Stimulated activated CD8-positive, alpha-beta memory T cell treated with anti-CD3 and anti-CD28 coated beads, Interleukin-4, amount 100 ng/mL, for 24 hours (primary cell): ENCODE results near the gene UST.
"Not testable (repeated sequence)": the region's sequence is repeated elsewhere in the genome, so short reads cannot be mapped to it uniquely, and the experiment has no call there.

Experiments
- DNase-seq: peaks from one replicate; pipeline ENCODE4 v3.0.0-alpha.2; 2020; ENCODE audit warnings: low read depth

UST gene

GRCh38 chr6:148765898-148766808, 19.3 kb downstream of the UST start:
- no peak for DNase-seq

GRCh38 chr6:148768646-148769270, 21.9 kb downstream of the UST start:
- DNase-seq, result no peak

- DNase-seq, result no peak
Observed at GRCh38 chr6:148769304-148769968, 22.6 kb downstream of the UST start.

- DNase-seq, result no peak
Observed at GRCh38 chr6:148770408-148771211, 23.8 kb downstream of the UST start.

GRCh38 chr6:148771212-148771601, 24.4 kb downstream of the UST start:
- no peak for DNase-seq

GRCh38 chr6:148771896-148772554, 25.2 kb downstream of the UST start:
- no peak for DNase-seq

GRCh38 chr6:148775161-148775560, 28.3 kb downstream of the UST start:
- DNase-seq, result no peak

GRCh38 chr6:148776321-148777308, 29.8 kb downstream of the UST start:
- no peak for DNase-seq

GRCh38 chr6:148779142-148779562, 32.3 kb downstream of the UST start:
- no peak for DNase-seq

- DNase-seq, result not testable (repeated sequence)
Observed at GRCh38 chr6:148780423-148780822, 33.6 kb downstream of the UST start.

- no peak for DNase-seq
Observed at GRCh38 chr6:148780918-148781436, 34.1 kb downstream of the UST start.

GRCh38 chr6:148789948-148790347, 43.1 kb downstream of the UST start:
- DNase-seq, result no peak

- no peak for DNase-seq
Observed at GRCh38 chr6:148790404-148790803, 43.6 kb downstream of the UST start.

- DNase-seq, result no peak
Observed at GRCh38 chr6:148790817-148791216, 44.0 kb downstream of the UST start.

GRCh38 chr6:148791372-148791771, 44.5 kb downstream of the UST start:
- no peak for DNase-seq

- no peak for DNase-seq
Observed at GRCh38 chr6:148793721-148794120, 46.9 kb downstream of the UST start.

GRCh38 chr6:148794797-148795196, 48.0 kb downstream of the UST start:
- DNase-seq, result no peak

- DNase-seq, result no peak
Observed at GRCh38 chr6:148795563-148795962, 48.7 kb downstream of the UST start.

GRCh38 chr6:148799647-148800046, 52.8 kb downstream of the UST start:
- DNase-seq, result no peak

GRCh38 chr6:148800536-148800935, 53.7 kb downstream of the UST start:
- DNase-seq, result no peak
